BLaER1 (cell line): ENCODE measurements around the gene PDLIM5.
"Not testable (repeated sequence)": the region's sequence is repeated elsewhere in the genome, so short reads cannot be mapped to it uniquely, and the experiment has no call there.

Source experiments
- H3K27ac ChIP-seq: shearing (Covaris generic); formaldehyde crosslinking; 2 replicates; pipeline ENCODE4 v1.8.1; 2022
- H3K27me3 ChIP-seq: shearing (Covaris generic); formaldehyde crosslinking; 2 replicates; pipeline ENCODE4 v1.8.1; 2022
- H3K36me3 ChIP-seq: shearing (Covaris generic); formaldehyde crosslinking; 2 replicates; pipeline ENCODE4 v1.8.1; 2022
- H3K4me1 ChIP-seq: shearing (Covaris generic); formaldehyde crosslinking; 2 replicates; pipeline ENCODE4 v1.8.1; 2022
- H3K4me2 ChIP-seq: shearing (Covaris generic); formaldehyde crosslinking; 2 replicates; pipeline ENCODE4 v1.8.1; 2022
- H3K4me3 ChIP-seq: shearing (Covaris generic); formaldehyde crosslinking; 2 replicates; pipeline ENCODE4 v1.8.1; 2022
- H3K9ac ChIP-seq: shearing (Covaris generic); formaldehyde crosslinking; 2 replicates; pipeline ENCODE4 v1.8.1; 2022
- H3K9me3 ChIP-seq: shearing (Covaris generic); formaldehyde crosslinking; 2 replicates; pipeline ENCODE4 v1.8.1; 2022
- H4K20me1 ChIP-seq: shearing (Covaris generic); formaldehyde crosslinking; 2 replicates; pipeline ENCODE4 v1.8.1; 2022
- Cebpa-rat ChIP-seq: shearing (Covaris generic); IDR thresholded peaks from 2 replicates; pipeline ENCODE4 v1.8.1; 2022

Gene PDLIM5

DNA sequence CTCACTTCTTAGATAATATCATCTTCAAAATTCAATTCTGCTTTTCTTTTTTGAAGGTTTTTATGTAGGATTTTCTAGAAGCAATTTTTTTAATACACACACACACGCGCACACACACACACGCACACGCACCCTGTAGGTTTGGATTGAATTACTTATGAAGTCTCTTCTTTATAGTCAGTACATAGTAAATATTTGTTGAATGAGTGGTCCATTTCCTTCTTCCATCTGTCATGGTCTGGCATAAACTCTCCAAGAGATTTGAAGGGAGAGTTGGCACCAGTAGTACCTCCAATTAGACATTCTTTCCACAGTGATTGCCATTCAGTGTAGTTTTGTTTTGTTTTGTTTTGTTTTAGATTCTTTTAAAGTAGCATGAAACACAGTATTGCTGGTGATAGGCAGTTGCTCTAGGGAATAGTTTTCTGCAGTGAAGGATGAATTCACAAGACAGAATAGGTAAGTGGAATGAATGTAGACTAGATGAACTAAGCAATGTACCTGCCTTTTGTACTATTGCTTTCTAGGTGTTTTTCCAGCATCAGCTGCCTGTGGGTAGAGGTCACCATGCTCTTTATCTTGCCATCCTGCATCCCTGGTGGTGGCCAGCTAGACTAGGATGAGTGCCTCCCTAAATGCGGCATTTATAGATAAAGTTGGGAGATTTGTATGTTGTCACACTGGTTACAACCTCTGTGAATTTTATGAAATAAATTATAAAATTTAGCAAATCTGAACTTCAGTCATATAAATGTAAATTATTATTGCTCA is 20.5 kb downstream of the PDLIM5 start:
- no peak for TF ChIP-seq Cebpa-rat
- Histone ChIP-seq H3K27ac (no peak overlapping the region), H3K36me3 (no peaks in the 10 kb centered on the region), H3K9me3 (no peaks in the 10 kb centered on the region), H3K4me3 (no peak overlapping the region), H3K9ac (no peak overlapping the region), H4K20me1 (no peaks in the 10 kb centered on the region), H3K4me2 (no peak overlapping the region), H3K27me3 (no peaks in the 10 kb centered on the region), H3K4me1 (no peaks in the 10 kb centered on the region)

DNA sequence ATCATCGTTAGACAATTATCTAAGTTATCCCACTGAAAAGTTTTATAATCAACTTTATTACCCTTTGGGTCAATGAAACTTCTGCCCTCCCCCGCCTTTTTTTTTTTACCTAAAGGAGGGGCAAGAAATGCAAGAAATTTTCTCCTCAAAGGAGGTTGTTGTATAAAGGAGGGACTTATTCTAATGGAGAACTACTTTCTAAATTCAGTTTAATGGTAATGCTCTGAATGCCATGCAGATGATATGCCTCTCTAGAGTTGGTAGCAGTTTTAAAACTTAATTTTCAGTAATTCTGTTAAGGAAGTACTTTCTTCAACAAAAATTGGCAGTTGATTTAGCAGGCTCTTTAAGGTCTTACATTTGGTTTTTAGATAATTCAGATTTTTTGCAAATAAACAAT is 23.3 kb downstream of the PDLIM5 start:
- Histone ChIP-seq H4K20me1 (no peaks in the 10 kb centered on the region), H3K27ac (no peak overlapping the region), H3K36me3 (no peaks in the 10 kb centered on the region), H3K4me2 (no peak overlapping the region), H3K9ac (no peak overlapping the region), H3K27me3 (no peaks in the 10 kb centered on the region), H3K4me1 (no peaks in the 10 kb centered on the region), H3K4me3 (no peak overlapping the region), H3K9me3 (no peaks in the 10 kb centered on the region)
- no peak for TF ChIP-seq Cebpa-rat

DNA sequence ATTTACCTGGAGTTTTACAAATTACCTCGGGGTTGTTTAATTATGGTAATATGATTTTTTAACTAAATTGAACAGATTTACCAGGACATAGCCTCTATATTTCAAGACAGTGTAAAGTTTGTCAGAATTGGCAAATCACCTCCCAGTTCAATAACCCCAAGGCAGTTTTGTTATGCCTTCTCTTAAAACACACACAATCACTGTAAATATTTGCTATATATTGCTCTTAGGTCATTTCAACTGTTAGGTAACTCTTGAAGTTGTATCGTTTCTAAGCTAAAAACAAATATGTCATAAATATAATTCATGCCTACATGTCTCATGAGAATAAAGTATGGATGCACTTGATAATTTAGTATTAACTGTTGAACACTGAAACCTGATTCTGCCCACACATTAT is 24.1 kb downstream of the PDLIM5 start:
- H3K9me3 ChIP-seq, result no peaks in the 10 kb centered on the region
- H3K4me3 ChIP-seq, result no peak overlapping the region
- H4K20me1 ChIP-seq, result no peaks in the 10 kb centered on the region
- no peaks in the 10 kb centered on the region for H3K36me3 ChIP-seq
- H3K9ac ChIP-seq, result no peak overlapping the region
- no peak overlapping the region for H3K27ac ChIP-seq
- no peak for TF ChIP-seq Cebpa-rat
- H3K4me1 ChIP-seq, result no peaks in the 10 kb centered on the region
- H3K4me2 ChIP-seq, result no peak overlapping the region
- H3K27me3 ChIP-seq, result no peaks in the 10 kb centered on the region

DNA sequence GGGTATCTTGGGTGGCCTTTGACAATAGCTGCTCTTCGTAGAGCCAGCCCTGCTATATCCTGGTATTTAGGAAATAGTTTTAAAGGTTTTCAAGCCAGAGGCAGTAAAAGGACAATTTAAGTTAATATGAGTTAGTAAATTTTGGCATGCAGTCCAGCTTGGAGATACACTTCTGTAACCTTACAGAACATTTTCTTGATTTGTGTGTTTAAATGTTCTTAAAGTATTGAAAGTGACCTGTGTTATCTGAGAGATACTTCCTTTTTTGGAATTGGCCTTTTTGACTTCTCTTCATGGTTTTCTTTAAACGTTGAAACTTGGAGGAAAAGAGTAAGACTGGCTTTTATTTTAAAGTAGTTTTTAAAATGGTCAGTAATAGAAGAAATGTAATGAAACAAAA is 25.5 kb downstream of the PDLIM5 start:
- H3K36me3 ChIP-seq, result no peaks in the 10 kb centered on the region
- H4K20me1 ChIP-seq, result no peaks in the 10 kb centered on the region
- H3K9ac ChIP-seq, result no peak overlapping the region
- H3K4me3 ChIP-seq, result no peak overlapping the region
- H3K27me3 ChIP-seq, result no peaks in the 10 kb centered on the region
- H3K9me3 ChIP-seq, result no peaks in the 10 kb centered on the region
- H3K27ac ChIP-seq, result no peak overlapping the region
- no peak for TF ChIP-seq Cebpa-rat
- no peak overlapping the region for H3K4me2 ChIP-seq
- no peaks in the 10 kb centered on the region for H3K4me1 ChIP-seq

DNA sequence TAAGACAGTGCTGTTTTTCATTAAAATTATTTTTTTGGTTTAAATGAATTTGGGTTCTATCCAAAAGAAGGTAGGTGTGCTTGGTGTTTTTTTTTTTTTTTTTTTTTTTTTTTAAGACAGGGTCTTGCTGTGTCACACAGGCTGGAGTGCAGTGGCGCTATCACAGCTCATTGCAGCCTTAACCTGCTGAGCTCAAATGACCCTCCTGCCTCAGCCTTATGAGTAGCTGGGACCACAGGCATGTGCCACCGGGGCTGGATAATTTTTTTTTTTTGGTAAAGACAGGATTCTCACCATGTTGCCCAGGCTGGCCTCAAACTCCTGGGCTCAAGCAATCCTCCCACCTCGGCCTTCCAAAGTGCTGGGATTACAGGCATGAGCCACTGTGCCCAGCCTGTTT is 27.1 kb downstream of the PDLIM5 start:
- not testable (repeated sequence) for H3K36me3 ChIP-seq, H3K4me3 ChIP-seq, H3K9me3 ChIP-seq, H3K27me3 ChIP-seq, H3K4me1 ChIP-seq, H4K20me1 ChIP-seq, H3K4me2 ChIP-seq, H3K27ac ChIP-seq, H3K9ac ChIP-seq

DNA sequence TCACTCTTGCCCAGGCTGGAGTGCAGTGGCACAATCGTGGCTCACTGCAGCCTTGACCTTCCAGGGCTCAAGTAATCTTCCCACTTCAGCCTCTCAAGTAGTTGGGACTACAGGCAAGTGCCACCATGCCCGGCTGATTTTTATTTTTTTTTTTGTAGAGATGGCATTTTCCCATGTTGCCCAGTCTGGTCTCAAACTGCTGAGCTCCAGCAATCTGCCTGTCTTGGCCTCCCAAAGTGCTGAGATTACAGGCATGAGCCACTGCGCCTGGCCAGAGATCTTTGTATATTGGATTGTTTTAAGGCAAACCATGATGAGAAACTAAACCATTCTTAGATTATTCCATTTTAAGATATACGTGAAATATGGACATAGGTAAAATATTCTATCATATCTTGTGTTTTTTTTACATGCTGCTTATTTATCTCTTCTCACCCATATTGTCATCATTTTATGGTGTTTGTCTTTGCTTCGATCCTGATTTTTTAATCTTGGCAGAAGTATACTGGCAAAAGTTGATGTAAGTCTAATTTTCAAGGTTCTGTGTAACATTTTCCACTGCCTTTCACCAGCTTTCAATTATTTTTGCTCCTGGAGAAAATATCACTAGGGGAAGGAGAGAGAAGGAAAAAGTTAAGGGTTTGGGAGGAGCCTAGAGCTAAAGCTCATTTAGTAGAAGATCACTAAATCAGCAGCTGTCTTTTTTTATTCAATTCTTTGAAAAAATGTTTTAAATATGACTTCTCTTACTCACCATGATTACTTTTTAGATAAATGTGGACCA is 27.8 kb downstream of the PDLIM5 start:
- Histone ChIP-seq H3K27ac (no peak overlapping the region), H3K36me3 (no peaks in the 10 kb centered on the region), H3K4me3 (no peak overlapping the region), H3K4me1 (no peaks in the 10 kb centered on the region), H4K20me1 (no peaks in the 10 kb centered on the region), H3K9ac (no peak overlapping the region), H3K27me3 (no peaks in the 10 kb centered on the region), H3K4me2 (no peak overlapping the region), H3K9me3 (no peaks in the 10 kb centered on the region)
- TF ChIP-seq Cebpa-rat, result no peak

DNA sequence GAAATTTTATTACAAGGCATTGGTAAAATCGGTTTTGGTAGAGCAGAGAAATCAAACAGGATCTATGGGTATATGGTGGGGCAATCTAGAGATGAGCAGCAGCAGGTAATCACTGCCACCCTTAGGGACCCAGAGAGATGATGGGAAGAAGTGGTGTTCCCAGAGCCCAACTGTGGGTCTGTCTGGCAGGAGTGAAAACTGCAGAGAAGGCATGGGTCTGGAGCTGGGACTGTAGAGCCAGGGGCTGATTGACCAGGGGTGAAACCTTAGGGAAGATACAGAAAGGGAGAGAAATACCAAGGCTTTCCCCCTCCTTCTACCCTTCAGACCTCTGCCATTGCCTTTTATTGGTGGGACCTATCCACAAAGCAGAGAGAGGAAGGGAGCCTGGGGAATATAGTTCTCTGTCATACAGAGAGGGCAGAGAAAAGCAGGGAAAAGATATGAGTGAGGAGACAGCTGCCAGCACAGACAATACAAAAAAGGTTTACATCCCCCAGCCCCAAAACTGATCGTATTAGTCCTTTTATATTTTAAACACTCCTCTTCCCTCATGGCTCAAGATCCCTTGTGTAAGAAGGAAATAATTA is 28.7 kb downstream of the PDLIM5 start:
- Histone ChIP-seq H3K4me1 (no peaks in the 10 kb centered on the region), H3K27me3 (no peaks in the 10 kb centered on the region), H3K4me3 (no peak overlapping the region), H4K20me1 (no peaks in the 10 kb centered on the region), H3K27ac (no peak overlapping the region), H3K4me2 (no peak overlapping the region), H3K9ac (no peak overlapping the region), H3K9me3 (no peaks in the 10 kb centered on the region), H3K36me3 (no peaks in the 10 kb centered on the region)
- TF ChIP-seq Cebpa-rat, result no peak

DNA sequence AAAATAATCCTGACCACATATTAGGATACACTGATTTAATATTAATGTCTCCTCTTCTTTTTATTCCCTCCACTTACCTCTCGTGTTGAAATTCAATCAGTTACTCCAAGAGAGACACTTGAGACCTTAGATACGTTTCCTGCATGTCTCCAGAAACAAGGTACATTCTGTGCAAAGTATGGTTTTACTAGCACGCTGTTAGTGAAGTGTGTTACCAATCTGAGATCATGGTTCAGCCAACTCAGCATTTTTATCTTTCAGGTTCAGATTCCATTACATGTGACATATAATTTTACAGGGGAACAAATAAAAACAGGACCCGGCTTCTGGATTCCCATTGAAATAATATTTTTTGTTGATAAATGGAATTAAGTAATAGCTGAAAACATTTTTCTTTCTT is 32.2 kb downstream of the PDLIM5 start:
- Histone ChIP-seq H3K27me3 (no peaks in the 10 kb centered on the region), H3K4me1 (no peaks in the 10 kb centered on the region), H3K27ac (no peak overlapping the region), H3K36me3 (no peaks in the 10 kb centered on the region), H4K20me1 (no peaks in the 10 kb centered on the region), H3K9ac (no peak overlapping the region), H3K9me3 (no peaks in the 10 kb centered on the region), H3K4me3 (no peak overlapping the region), H3K4me2 (no peak overlapping the region)
- TF ChIP-seq Cebpa-rat, result no peak

DNA sequence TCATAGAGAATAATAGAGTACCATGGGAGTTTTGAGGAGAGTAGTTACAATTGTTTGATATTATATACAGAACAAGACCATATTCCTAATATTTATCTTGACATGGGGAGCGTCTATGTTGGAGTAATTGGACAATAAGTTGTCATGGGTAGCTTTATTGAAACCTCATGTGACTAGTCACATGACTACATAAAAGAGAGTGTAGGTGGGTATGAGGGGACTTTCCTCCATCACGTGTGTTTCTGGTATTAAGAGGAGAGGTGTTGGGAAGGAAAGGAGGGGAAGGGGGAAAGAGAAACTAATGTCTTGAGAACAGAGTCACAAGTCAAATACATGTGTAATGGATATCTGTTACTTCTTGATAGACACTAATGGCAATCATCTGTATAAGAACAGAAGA is 33.1 kb downstream of the PDLIM5 start:
- Histone ChIP-seq H3K27ac (no peak overlapping the region), H4K20me1 (no peaks in the 10 kb centered on the region), H3K4me2 (no peak overlapping the region), H3K4me3 (no peak overlapping the region), H3K9me3 (no peaks in the 10 kb centered on the region), H3K27me3 (no peaks in the 10 kb centered on the region), H3K36me3 (no peaks in the 10 kb centered on the region), H3K9ac (no peak overlapping the region), H3K4me1 (no peaks in the 10 kb centered on the region)
- no peak for TF ChIP-seq Cebpa-rat

DNA sequence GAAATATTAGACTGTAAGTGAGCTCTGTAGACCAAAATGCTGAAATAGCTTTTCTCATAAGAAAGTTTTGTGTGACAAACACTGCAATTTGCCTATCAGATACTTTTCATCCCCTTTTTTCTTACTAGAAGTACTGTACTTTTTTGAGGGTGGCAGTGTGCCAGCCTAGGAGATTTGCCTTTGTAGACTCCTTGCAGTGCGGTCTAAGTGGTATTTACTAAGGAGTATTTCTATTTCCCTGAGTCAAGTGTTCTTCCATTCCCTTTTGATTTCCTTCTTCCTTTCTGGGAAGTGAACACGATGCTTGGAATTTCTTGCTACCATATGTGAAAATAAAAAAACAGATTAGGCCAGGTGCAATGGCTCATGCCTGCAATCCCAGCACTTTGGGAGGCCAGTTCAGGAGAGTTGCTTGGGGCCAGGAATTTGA is 34.6 kb downstream of the PDLIM5 start:
- no peaks in the 10 kb centered on the region for H3K36me3 ChIP-seq
- no peaks in the 10 kb centered on the region for H4K20me1 ChIP-seq
- TF ChIP-seq Cebpa-rat, result no peak
- no peaks in the 10 kb centered on the region for H3K9me3 ChIP-seq
- no peaks in the 10 kb centered on the region for H3K4me1 ChIP-seq
- no peak overlapping the region for H3K9ac ChIP-seq
- H3K4me3 ChIP-seq, result no peak overlapping the region
- H3K4me2 ChIP-seq, result no peak overlapping the region
- no peaks in the 10 kb centered on the region for H3K27me3 ChIP-seq
- no peak overlapping the region for H3K27ac ChIP-seq
